ENCODE data around the gene CHI3L2.

GRCh38 chr1:111204983-111205713 is 22.4 kb upstream of the CHI3L2 start:
- TF ChIP-seq PHB2 (IDR thresholded peaks at IDR 0.05; ENCODE audit: partially characterized antibody) (no peak), REPIN1 (CRISPR knock-in tag; IDR thresholded peaks at IDR 0.05; ENCODE audit: borderline replicate concordance, low read depth) (no peak), ZNF484 (CRISPR knock-in tag; IDR thresholded peaks at IDR 0.05; ENCODE audit: borderline replicate concordance, low read depth) (no peak), THAP7 (CRISPR knock-in tag; IDR thresholded peaks at IDR 0.05) (no peak), ZBTB20 (CRISPR knock-in tag; IDR thresholded peaks at IDR 0.05; ENCODE audit: borderline replicate concordance, low read depth) (no peak), IRF1 (CRISPR knock-in tag; IDR thresholded peaks at IDR 0.05; ENCODE audit: low read depth) (no peak), EZH2 (conservative IDR thresholded peaks at IDR 0.05; ENCODE audit: low read depth, low read length) (no peak), CEBPB (IDR thresholded peaks at IDR 0.05; ENCODE audit: borderline replicate concordance, low read depth, low read length) (no peak), CEBPG (CRISPR knock-in tag; IDR thresholded peaks at IDR 0.05) (no peak), ZBTB34 (CRISPR knock-in tag; IDR thresholded peaks at IDR 0.05) (no peak), ZC3H4 (CRISPR knock-in tag; IDR thresholded peaks at IDR 0.05; ENCODE audit: borderline replicate concordance) (no peak), POLR2AphosphoS5 (IDR thresholded peaks at IDR 0.05; ENCODE audit: low read depth, low read length) (no peak), FOXK2 (IDR thresholded peaks at IDR 0.05) (no peak), ZNF101 (CRISPR knock-in tag; IDR thresholded peaks at IDR 0.05; ENCODE audit: borderline replicate concordance, low read depth) (no peak)

All from HepG2 (cell line).